Measurements from ENCODE around the gene C16orf96.

- TF ChIP-seq RFX5 (IDR thresholded peaks at IDR 0.05) (no peak), CTCF (IDR thresholded peaks at IDR 0.05) (no peak), EP300 (IDR thresholded peaks at IDR 0.05) (no peak), NR3C1 (IDR thresholded peaks at IDR 0.05) (no peak), MAFK (IDR thresholded peaks at IDR 0.05; ENCODE audit: partially characterized antibody) (no peak), MAX (IDR thresholded peaks at IDR 0.05) (no peak), POLR2AphosphoS2 (conservative IDR thresholded peaks at IDR 0.05; ENCODE audit: low read length) (no peak), RAD21 (conservative IDR thresholded peaks at IDR 0.05 in 1 of 2, IDR thresholded peaks at IDR 0.05 in 1 of 2) (no peak)
Observed at GRCh38 chr16:4524571-4524970, 31.6 kb upstream of the C16orf96 start.

Measured in A549 (cell line).